Measurements from ENCODE around the gene FCRL1. TPM values are rescaled to one million over a fixed set of nuclear protein-coding genes. Genes with fewer than 3 reads are reported as not detected.
A peak's percentile ranks its signal among the peaks of the same experiment; 100 is the strongest.

FCRL1 gene, protein sequence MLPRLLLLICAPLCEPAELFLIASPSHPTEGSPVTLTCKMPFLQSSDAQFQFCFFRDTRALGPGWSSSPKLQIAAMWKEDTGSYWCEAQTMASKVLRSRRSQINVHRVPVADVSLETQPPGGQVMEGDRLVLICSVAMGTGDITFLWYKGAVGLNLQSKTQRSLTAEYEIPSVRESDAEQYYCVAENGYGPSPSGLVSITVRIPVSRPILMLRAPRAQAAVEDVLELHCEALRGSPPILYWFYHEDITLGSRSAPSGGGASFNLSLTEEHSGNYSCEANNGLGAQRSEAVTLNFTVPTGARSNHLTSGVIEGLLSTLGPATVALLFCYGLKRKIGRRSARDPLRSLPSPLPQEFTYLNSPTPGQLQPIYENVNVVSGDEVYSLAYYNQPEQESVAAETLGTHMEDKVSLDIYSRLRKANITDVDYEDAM
- not detected for total RNA-seq

DNA sequence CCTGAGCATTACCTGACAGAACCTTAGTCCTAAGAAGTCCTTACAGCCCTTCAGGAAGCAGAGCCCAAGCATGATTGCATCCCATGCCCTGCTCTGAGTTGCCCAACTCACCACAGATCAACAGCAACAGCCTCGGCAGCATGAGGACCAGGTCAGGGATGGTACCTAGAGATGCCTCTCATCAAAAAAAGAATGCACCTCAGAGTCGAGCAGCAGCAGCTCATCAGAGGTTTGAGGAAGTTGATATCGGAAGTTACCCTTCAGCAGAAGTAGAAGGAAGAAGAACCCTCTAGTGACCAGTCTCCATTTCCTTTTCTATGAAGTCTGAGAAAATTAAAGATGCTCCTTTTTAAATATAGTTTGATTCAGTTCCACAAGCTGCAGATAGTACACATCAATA lies at the start of gene FCRL1:
Gene FCRL1, minus strand, starts transcription at position 225 of the 400 bp plus-strand sequence. Its CDS starts 83 bp downstream, at position 142.
- DNase-seq (ENCODE audit: low spot score in 2 of 2) = no peak

DNA sequence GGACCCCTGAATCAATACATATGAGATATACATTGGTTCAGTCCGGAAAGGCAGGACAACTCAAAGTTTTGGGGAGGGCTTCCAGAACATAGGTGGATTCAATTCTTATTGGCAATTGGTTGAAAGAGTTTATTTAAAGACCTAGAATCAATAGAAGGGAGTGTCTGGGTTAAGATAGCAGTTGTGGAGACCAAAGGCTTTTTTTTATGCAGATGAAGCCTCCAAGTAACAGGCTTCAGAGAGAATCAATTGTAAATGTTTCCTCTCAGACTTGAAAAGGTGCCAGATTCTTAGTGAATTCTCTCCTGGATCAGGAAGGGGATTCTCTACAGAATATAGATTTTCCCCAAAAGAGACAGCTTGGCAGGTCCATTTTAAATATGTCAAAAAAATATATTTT lies 48.7 kb upstream of the FCRL1 start:
- DNase-seq (ENCODE audit: low spot score in 2 of 2) (no peak), FAIRE-seq (no peak)

More for the DNA sequence above, at the start of gene FCRL1:
- FAIRE-seq = no peak

DNA sequence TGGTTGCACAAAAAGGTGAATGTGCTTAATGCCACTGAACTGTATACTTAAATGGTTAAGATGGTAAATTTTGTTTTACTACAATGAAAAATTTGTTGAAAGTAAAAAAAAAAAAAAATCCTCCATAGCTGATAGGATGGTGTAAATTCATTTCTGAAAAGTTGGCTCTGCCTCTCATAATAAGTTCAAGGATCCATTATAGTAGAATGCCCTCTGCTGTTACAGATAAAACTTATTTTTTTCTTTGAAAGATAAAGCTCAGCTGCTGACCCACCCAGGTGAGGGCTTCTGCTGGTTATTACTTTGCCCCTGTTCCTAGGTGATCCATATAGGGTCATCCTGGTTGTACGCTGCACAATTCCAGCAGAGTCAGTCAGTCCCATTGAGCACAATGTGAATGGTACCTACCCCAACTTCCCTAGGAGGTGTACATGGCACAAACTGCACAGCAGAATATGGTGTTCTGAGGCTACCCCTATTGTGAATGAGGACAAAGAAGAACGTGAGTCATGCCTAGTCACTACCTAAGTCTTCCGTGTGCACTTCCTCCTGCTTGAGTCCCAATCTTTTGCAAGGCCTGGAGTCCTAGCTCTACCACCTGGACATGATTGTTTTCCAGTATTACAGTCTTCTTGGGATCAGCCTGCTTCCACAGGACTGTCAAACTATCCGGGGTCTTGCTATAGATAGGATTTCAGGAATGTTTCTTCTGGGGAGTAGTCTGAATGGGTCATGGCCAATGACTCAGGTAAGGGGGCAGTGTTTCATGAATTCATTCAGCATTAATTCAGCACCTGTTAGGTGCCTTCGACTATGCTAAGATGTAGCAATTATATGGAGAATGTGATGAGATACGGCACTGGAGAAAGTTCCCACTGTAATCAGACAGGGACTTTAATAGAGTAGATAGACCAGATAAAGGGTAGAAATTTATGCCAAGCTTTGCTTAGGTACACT lies 42.5 kb upstream of the FCRL1 start:
- DNase-seq (ENCODE audit: low spot score in 2 of 2) = no peak
- no peak for FAIRE-seq

DNA sequence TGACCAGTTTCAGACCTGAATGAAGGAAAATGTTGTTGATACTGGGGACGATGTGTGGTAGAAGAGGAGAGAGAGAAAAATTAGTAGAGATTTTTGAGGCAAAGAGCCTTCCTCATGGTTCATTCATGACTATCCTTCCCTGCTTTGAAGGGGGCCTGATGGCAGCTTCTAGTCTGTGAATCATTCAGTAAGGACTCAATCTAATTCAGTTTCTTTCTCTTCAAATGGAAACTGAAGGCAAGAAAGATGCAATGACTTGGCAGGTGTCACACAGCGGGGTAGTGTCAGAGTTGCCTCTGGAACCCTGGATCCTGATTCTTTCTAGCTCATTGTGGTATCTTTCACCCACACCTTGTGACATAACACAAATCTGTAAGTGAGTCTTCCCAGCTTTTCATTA lies 36.6 kb upstream of the FCRL1 start:
- DNase-seq (ENCODE audit: low spot score in 2 of 2) (no peak), FAIRE-seq (no peak)

DNA sequence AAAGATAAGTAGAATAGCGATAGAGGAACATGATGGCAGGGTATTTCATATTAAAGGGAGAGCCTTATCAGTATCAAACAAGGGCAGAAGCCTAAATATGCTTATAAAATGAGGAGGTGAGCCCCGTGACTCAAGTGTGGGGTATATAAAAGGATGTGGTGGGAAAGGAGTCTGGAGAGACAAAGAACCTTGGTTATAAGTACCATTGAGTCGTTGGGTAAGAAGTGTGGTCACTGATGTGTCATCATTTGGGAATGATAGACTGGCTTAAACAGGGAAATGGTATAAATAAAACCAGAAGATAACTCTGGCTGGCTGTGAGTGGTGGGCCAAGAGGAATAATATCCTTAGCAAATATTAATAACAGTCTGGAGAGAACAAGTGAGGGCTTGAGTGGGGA lies 32.6 kb upstream of the FCRL1 start:
- FAIRE-seq (no peak), DNase-seq (ENCODE audit: low spot score in 2 of 2) (no peak)

DNA sequence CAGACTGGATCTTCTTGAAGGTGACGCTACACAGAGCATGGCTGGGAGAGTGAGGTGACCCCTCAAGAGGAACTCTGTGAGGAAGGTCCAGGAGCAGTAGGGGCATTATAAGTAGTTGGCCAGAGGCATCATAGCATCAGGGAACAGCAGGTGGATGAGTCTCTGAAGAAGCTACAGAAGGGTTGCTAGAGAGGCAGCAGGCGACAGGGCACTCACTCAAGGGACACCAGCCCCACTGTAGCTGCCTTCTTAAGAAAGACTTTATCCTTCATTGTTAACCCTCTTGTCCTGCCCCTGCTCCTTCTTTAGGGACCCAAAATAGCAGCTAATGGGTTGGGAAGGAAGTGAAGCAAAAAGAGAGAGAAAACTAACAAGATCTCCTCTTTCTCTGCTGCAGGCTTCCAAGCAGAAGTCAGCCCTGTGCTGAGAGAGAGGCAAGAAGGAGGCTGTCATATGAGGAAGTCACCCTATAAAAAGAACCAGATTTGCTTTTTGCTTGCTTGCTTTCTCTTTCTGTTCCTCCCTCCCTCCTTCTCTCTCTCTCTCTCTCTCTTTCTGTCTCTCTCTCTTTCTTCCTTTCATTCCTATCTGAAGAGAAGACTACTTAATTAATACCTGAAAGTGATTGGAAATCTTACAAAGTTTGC lies 29.4 kb upstream of the FCRL1 start:
- FAIRE-seq = no peak
- DNase-seq (ENCODE audit: low spot score in 2 of 2) = no peak

DNA sequence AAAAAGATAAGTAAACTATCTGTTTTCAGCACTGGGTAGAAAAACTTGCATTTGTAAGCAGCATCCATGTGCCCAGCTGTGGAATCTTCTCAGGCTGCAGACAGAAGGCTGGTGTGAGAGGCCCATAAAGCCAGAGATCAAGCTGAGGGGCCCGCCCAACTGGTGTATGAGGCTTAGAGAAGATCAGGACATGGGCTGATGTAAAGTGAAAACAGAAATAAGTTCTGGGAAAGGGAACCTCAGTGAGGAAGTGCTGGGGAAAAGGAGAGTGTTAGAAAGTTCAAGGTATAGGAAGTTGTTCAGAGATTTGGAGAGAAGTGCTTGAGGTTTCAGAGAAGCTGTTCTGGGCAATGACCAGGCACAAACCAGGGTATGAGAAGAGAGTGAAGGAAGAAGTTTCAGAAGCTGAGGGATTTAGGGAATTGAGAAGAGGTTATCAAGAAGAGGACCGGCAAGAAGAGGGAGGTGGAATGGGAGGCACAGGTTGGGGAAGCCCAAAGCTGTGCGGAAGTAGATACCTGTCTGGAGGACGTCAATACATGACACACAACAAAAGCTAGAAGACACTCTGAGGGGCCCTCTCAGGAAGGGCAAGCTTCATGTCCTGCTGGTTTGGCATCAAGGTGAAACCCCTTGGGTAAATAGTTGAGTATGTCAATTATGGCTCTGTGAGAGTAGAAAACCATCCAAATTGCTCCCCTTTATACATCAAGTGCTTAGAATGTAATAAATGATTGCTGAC lies 24.3 kb upstream of the FCRL1 start:
- DNase-seq (ENCODE audit: low spot score in 2 of 2) = no peak
- no peak for FAIRE-seq

DNA sequence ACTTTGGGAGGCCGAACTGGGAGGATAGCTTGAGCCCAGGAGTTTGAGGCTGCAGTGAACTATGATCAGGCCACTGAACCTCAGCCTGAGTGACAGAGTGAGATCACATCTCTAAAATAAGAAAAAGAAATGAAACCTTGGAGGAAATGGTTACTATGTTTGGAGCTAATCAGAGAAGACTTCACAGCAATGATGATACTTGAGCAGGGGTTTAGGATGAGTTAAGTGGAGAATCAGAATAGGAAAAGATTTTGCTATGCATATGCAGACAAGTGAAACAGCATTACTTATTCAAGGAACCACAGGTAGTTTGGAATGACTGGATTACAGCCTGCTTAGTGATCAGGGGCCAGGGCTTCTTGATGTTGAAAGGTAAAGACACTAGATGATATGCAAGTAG lies 23.0 kb upstream of the FCRL1 start:
- no peak for FAIRE-seq

DNA sequence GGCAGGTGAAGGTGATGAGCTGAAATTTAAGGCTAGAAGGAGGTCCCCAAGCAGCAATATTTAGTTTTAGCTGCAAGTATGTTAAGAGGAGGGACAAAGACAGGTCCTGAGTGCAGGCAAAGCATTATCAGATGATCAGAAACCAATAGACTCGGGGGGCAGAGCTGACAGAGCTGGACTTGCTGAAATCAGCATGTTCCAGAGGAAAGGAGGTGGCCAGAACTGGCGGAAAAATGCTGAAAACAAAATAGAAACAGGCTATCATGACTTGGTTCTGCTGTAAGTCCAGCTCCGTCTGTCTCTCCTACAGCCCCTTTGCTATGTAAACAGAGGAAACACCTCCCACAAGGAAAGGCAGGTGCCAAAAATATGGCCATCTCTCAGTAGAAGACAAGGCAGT lies 21.8 kb upstream of the FCRL1 start, which contains the start of gene CD5L:
Gene CD5L, minus strand, starts transcription at position 101 of the 400 bp plus-strand sequence. CDS start 107 bp downstream, outside the sequence.
- DNase-seq (ENCODE audit: low spot score in 2 of 2) (no peak), FAIRE-seq (no peak)

More for the DNA sequence above, 23.0 kb upstream of the FCRL1 start:
- no peak for DNase-seq (ENCODE audit: low spot score in 2 of 2)

DNA sequence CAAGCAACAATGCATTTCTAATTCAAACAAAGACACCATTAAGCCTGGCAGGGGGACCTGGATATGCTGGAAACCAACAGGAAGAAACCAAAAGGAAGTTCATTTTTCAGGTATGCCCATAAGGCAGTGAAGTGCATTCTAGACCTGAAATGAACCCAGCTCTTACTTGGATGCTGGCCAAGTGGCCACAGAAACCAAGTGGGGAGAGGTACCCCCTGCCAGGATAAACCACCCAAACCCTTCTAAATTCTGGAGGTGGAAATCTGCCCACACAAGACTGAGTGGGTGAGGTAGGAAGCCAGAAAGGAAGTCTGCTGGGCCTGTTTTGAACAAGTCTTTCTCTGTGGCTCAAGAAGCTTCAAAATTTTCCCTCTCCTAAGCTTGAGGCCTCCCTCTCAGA lies 19.0 kb upstream of the FCRL1 start:
- DNase-seq (ENCODE audit: low spot score in 2 of 2) = no peak
- FAIRE-seq = no peak

DNA sequence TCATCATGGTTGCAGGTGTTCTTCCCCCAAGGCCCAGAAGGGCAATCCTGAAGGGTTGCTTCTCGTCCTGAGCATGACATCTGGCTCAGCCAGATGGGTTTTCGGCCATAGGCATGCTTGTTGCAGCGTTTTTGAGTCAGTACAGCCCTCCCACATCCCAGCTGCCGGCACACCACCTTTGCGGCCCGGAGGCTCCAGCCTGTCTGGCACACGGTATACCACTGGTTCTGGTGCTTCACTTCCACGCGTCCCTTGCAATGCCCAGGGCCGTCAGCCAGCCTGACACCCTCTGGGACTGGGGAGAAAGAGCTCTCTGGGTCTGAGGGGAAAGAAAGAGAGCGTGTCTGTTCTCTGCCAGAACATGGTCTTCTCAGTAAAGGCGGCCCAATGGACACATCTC lies 14.5 kb upstream of the FCRL1 start:
- FAIRE-seq (no peak), DNase-seq (ENCODE audit: low spot score in 2 of 2) (no peak)

DNA sequence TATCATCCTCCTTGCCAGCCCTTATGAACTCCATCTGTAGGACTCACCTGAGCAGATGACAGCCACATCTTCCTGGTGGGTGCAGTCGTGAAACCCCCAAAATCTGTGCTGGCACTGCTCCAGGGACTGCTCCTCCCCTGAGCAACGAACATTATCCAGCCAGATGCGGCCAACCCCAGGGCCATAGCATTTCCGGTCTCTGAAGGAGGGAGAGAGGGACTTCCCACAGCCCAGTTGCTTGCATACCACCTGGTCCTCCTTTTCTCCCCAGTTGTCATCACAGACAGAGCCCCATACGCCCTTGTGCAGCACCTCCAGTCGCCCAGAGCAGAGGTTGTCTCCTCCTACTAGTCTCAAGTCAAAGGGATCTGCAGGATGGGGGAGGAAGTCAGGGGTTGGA lies 13.2 kb upstream of the FCRL1 start:
- no peak for FAIRE-seq

DNA sequence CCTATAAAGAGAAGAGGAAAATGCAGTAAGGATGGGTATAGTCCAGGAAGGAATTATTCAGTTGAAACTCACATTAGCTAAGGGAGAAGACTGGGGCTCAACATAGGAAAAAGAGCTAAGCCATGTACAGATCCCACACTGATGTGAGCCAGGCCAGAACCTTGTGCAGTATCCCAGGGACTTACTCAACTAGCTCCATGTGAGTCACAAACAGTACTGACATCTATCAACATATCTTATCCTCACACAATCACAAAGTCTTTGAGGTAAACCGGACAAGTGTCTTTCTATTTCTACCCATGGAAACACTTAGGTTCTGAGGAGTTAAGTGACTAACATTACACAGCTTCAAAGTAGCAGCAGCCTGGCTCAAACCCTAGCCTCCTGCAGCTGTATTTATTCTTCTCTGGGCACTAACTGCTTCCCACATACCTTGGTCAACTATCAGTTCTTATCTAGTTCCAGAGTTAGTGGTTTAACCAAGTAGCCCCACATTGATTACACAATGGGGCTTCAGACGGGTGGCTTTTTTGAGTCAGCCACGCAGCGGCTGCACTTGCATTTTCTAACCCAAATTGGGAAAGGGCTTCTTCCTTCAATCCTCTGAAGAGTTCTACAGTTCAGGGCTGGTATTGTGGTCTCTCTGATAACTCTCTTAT lies 12.2 kb upstream of the FCRL1 start:
- FAIRE-seq = no peak
- no peak for DNase-seq (ENCODE audit: low spot score in 2 of 2)

More for the DNA sequence above, 13.2 kb upstream of the FCRL1 start:
- DNase-seq (ENCODE audit: low spot score in 2 of 2) = no peak

DNA sequence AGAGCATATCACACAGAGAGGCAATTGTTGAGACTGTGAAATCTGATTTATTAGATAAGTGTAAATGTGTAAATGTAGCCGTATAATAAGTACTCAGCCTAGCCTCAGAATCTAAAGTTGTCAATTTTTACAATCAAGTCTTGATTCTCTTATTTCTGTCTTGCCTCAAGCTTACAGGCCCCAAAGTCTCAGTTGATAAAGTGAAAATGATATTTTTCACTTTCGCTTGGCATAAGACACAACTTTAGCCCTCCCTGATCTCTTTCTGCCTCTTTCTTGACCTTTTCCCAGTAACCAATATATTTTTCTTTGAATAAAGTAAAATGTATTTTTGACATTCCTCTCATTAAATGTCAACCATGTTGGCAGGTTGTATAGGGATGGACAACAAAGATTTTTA lies 11.0 kb upstream of the FCRL1 start:
- DNase-seq (ENCODE audit: low spot score in 2 of 2) (no peak), FAIRE-seq (no peak)

DNA sequence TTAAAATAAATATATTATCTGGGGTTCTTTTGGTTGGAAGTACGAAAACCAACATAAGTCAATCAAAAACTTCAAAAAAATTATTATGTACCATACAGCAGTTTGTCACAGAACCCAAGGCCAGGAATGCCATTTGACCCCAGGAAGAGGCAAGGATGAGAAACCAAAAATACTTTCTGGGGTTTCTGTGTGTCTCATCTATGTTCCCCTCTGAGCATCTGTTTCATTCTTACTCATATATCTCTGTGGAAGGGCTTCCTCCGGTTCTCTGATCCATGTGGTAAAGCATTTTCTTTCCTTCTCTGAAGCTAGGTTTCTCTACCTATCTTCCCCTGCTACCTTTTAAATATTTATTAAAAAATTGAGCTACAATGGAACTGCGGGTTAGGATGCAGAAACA lies 9.8 kb upstream of the FCRL1 start:
- DNase-seq (ENCODE audit: low spot score in 2 of 2) = no peak
- no peak for FAIRE-seq

DNA sequence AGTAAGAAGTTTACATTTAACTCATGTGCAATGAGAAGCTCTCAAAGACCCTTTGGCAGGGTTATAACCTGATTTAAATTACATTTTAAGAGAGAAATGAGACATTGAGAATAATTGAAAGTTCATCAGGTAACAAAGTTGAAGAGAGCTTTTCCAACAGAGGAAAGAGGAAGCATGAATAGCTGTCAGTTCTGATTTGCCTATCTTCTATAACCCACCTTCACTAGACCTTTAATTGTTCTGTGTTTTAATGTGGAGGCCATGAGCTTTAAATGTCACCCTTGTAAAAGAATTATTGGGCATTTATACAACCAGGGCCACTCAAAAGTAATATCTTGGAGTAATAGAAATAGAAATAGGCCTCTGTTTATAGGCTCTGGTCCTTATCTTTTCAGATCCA lies 9.3 kb upstream of the FCRL1 start:
- FAIRE-seq (no peak), DNase-seq (ENCODE audit: low spot score in 2 of 2) (no peak)

DNA sequence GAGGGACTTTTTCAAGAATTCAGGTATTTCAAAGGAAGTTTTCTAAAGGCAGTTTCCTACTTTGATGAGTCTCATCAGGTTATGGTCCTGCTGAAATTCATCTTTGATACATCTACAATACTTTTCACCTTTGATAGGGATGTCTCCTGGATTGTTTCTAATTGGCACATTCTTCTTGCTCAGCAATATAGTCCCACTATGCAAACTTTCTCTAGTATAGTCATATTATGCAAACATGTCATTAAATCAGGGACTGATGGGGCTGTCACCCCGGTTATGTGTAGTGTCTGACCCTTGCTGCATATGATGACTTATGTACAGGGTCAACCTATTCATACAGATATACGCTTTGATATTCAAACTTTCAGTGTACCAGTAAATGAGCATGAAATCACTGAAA lies 379 bp upstream of the FCRL1 start:
- DNase-seq (ENCODE audit: low spot score in 2 of 2) (no peak), FAIRE-seq (no peak)

DNA sequence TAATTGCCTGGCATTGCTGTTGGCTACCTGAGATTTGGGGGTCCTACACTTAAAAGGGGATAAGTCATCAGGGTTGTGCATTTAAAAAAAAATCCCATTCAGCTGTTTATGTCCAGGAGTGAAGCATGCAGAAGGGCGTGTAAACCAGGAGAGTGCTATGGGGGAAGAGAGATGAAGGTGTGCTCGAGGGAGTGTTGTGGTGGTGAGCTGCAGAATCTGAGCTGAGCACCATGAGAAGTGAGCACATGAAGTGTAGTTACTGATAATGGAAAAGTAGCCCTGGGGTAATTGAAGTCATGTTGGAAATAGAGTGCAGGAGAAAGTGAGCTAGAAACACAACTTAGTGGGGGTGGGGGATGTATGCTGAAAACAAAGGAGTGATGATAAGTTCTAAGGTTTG lies 705 bp downstream of the FCRL1 start:
- FAIRE-seq = no peak
- no peak for DNase-seq (ENCODE audit: low spot score in 2 of 2)

DNA sequence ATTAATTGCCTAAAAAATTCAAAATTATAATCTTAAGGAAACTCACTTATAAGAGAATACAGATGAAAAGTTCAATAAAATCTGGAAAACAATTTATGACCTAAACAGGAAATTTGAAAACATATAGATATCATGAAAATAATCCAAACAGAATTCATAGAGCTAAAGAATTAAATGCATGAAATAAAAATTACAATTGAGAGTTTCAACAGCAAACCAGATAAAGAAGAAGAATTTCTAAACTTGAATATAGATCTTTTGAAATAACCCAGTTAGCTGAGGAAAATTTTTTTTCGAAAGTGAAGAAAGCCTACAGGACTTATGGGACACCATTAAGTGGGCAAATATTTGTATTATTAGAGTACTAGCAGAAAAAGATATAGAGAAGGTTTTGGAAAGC lies 6.7 kb downstream of the FCRL1 start:
- no peak for DNase-seq (ENCODE audit: low spot score in 2 of 2)
- peak; percentile 48 for FAIRE-seq
